B cell (primary cell): Measurements from ENCODE around the gene LRCOL1. TPM values are rescaled to one million over a fixed set of nuclear protein-coding genes. Genes with fewer than 3 reads are reported as not detected.
A peak's percentile ranks its signal among the peaks of the same experiment; 100 is the strongest.

Experiments
- ATAC-seq: fragments of 200-7000 bp; cut with Tn5 transposase; one replicate; pipeline ENCODE4 v1.10.0; 2021; ENCODE audit warnings: low read depth, mild to moderate bottlenecking, moderate number of reproducible peaks, moderate library complexity
- CTCF ChIA-PET: fragments of 350-600 bp; sonication (Branson Sonifier 250); formaldehyde crosslinking; loops from one replicate; lab custom pipeline; 2021; ENCODE audit warnings: antibody characterized with exemption, inconsistent platforms; lab: Charles Lee
- POLR2A ChIA-PET: fragments of 350-600 bp; sonication (Branson Sonifier 250); formaldehyde crosslinking; loops from one replicate; lab custom pipeline; 2021; ENCODE audit warnings: antibody characterized with exemption; lab: Charles Lee
- DNase-seq: peaks from one replicate; pipeline ENCODE4 v3.0.0; 2013
- H2AFZ ChIP-seq: 2 replicates; pipeline ENCODE4 v1.6.1; 2012; ENCODE audit warnings: mild to moderate bottlenecking, low read depth, low read length; ENCODE audit not compliant: insufficient read depth, poor library complexity, severe bottlenecking
- H3K27ac ChIP-seq, 2 donors: 1 replicate in 1 of 2; 2 replicates in 1 of 2; pipeline ENCODE4 v1.5.1; 2012 to 2013; ENCODE audit warnings: low read length in 2 of 2, mild to moderate bottlenecking in 2 of 2, moderate library complexity in 1 of 2
- H3K27me3 ChIP-seq, 4 experiments: fragments of 200-600 bp in 1 of 4; sonication (generic) in 1 of 4; replicated peaks in 1 of 4; 1 replicate in 2 of 4; 2 replicates in 2 of 4; pipeline versions ENCODE4 v1.6.1 to v1.7.0; 2013 to 2016; ENCODE audit warnings: low read length in 3 of 4, mild to moderate bottlenecking in 2 of 4, mixed read lengths in 1 of 4, moderate library complexity in 1 of 4; ENCODE audit not compliant: insufficient read depth in 4 of 4, control insufficient read depth in 3 of 4; ENCODE audit errors: control extremely low read depth in 1 of 4
- H3K36me3 ChIP-seq, 2 experiments: replicated peaks in 1 of 2; 1 replicate in 1 of 2; 2 replicates in 1 of 2; pipeline versions ENCODE4 v1.6.1 to v1.7.1; 2013; ENCODE audit warnings: low read length in 1 of 2; ENCODE audit not compliant: insufficient read depth in 2 of 2, control insufficient read depth in 1 of 2; ENCODE audit errors: control extremely low read depth in 1 of 2, extremely low read depth in 1 of 2
- H3K4me1 ChIP-seq, 2 donors: fragments of 200-600 bp in 1 of 2; sonication (generic) in 1 of 2; 1 replicate in 1 of 2; 2 replicates in 1 of 2; pipeline versions ENCODE4 v1.5.1 to v1.6.1; 2013 to 2017; ENCODE audit warnings: low read length in 2 of 2; ENCODE audit not compliant: control insufficient read depth in 2 of 2, insufficient read depth in 2 of 2
- H3K4me2 ChIP-seq: replicated peaks from 2 replicates; pipeline ENCODE3; 2012; ENCODE audit warnings: mild to moderate bottlenecking, low read depth, low read length; ENCODE audit not compliant: poor library complexity, severe bottlenecking
- H3K4me3 ChIP-seq, 5 experiments: fragments of 200-600 bp in 1 of 5; sonication (generic) in 1 of 5; 1 replicate in 3 of 5; 2 replicates in 2 of 5; pipeline versions ENCODE4 v1.5.1 to v1.7.0; 2011 to 2016; ENCODE audit warnings: low read length in 4 of 5, mild to moderate bottlenecking in 4 of 5, low read depth in 2 of 5, control low read depth in 1 of 5, moderate library complexity in 1 of 5; ENCODE audit not compliant: insufficient read depth in 1 of 5; ENCODE audit errors: control extremely low read depth in 1 of 5, extremely low read depth in 1 of 5
- H3K79me2 ChIP-seq: fragments of 200-600 bp; sonication (generic); one replicate; pipeline ENCODE4 v1.6.0; 2016; ENCODE audit warnings: low read length; ENCODE audit not compliant: control insufficient read depth, insufficient read depth
- H3K9ac ChIP-seq: fragments of 200-600 bp; sonication (generic); 2 replicates; pipeline ENCODE4 v1.6.1; 2017; ENCODE audit warnings: mild to moderate bottlenecking, low read length, moderate library complexity
- H3K9me3 ChIP-seq, 3 donors: one replicate each; pipeline versions ENCODE4 v1.6.1 to v1.7.1; 2013; ENCODE audit warnings: low read length in 2 of 3; ENCODE audit not compliant: control insufficient read depth in 2 of 3, insufficient read depth in 1 of 3; ENCODE audit errors: control extremely low read depth in 1 of 3
- H4K20me1 ChIP-seq: 2 replicates; pipeline ENCODE4 v1.6.0; 2012; ENCODE audit warnings: mild to moderate bottlenecking, low read length; ENCODE audit not compliant: insufficient read depth, control insufficient read depth, poor library complexity, severe bottlenecking
- H3K27ac Mint-ChIP-seq: one replicate; pipeline ENCODE4 v1.8.0; 2021; ENCODE audit warnings: mixed read lengths
- H3K27me3 Mint-ChIP-seq: one replicate; pipeline ENCODE4 v1.8.0; 2021; ENCODE audit warnings: mixed read lengths
- H3K4me1 Mint-ChIP-seq: one replicate; pipeline ENCODE4 v1.8.0; 2021; ENCODE audit warnings: mixed read lengths
- H3K4me3 Mint-ChIP-seq: one replicate; pipeline ENCODE4 v1.8.0; 2021; ENCODE audit warnings: mixed read lengths
- H3K9me3 Mint-ChIP-seq: one replicate; pipeline ENCODE4 v1.8.0; 2022; ENCODE audit warnings: mixed read lengths; ENCODE audit not compliant: insufficient read depth
- CTCF ChIP-seq: fragments of 200-600 bp; IDR thresholded peaks from one replicate; pipeline ENCODE4 v1.8.0; 2022; ENCODE audit warnings: antibody characterized with exemption, mild to moderate bottlenecking
- EZH2 ChIP-seq: IDR thresholded peaks from 2 replicates; pipeline ENCODE4 v1.6.1; 2012; ENCODE audit warnings: borderline replicate concordance, low read depth, mild to moderate bottlenecking, moderate library complexity, low read length; ENCODE audit not compliant: insufficient read depth, poor library complexity, severe bottlenecking
- WGBS: methylation state at CpG from one replicate; pipeline ENCODE4 v1.1.5; 2013; ENCODE audit warnings: missing lambda C conversion rate; ENCODE audit not compliant: insufficient coverage; 5-methylcytosine and 5-hydroxymethylcytosine counted together
- intact Hi-C: fragments of 100-400 bp; cut with micrococcal nuclease; formaldehyde crosslinking; loops from one replicate; pipeline ENCODE4 v1.10.0; 2022
- polyA plus RNA-seq: library from polyadenylated mRNA; depleted of rRNA; stranded (reverse); fragments of >200 nt; gene quantifications from 2 replicates; pipeline ENCODE4 v1.2.3, GENCODE V29; 2012
- total RNA-seq, 2 donors: library from RNA; stranded (reverse); fragments of 120-200 nt in 1 of 2; gene quantifications; 1 replicate in 1 of 2; 2 replicates in 1 of 2; pipeline versions ENCODE4 v1.2.3 to v1.2.4, GENCODE V29; 2013 to 2022

The LRCOL1 gene
- total and polyA plus RNA-seq, 2 donors (not counting 1 experiment from before 2014, with no cell fraction given): not detected

- H3K4me3 ChIP-seq: no peak overlapping the region
- H2AFZ ChIP-seq: no peak overlapping the region
- ChIA-PET POLR2A (interaction anchor here (0.9 kb wide), 1 partner anchor 461 kb away, joined by 3 read pairs; no protein-coding TSS in a partner anchor), CTCF (interaction anchor here (0.6 to 5.8 kb wide), 22 partner anchors 11 to 472 kb away, joined by 3 to 73 read pairs (median 4); no protein-coding TSS in a partner anchor)
- Mint-ChIP-seq H3K9me3 (no peaks in the 10 kb centered on the region), H3K4me1 (peaks cover 16% of the 10 kb centered on the region), H3K27me3 (peaks cover 41% of the 10 kb centered on the region), H3K4me3 (peak overlapping the region; percentile 16), H3K27ac (peak overlapping the region; percentile 32)
- H3K79me2 ChIP-seq: no peaks in the 10 kb centered on the region
- intact Hi-C loops: loop anchor here (1.0 kb wide), 2 partner anchors 15 to 200 kb away; no protein-coding TSS in a partner anchor
- H3K4me1 ChIP-seq: peaks cover 14 to 19% of the 10 kb centered on the region in 2 donors
- H3K27ac ChIP-seq: no peak overlapping the region
- peaks cover 6 to 39% (median 19%) of the 10 kb centered on the region in 3 donors for H3K9me3 ChIP-seq
- H3K36me3 ChIP-seq: no peaks in the 10 kb centered on the region
- DNase-seq: peak; percentile 86
- TF ChIP-seq EZH2: no peak
- peak; percentile 89 for TF ChIP-seq CTCF
- no peak overlapping the region for H3K4me2 ChIP-seq
- peak; percentile 84 for ATAC-seq
- WGBS: 29% methylated on average over 9 of the region's 18 CpGs
- no peak overlapping the region for H3K9ac ChIP-seq
- H3K27me3 ChIP-seq: peaks cover 0 to 53% (median 33%) of the 10 kb centered on the region in 4 experiments
- no peaks in the 10 kb centered on the region for H4K20me1 ChIP-seq
Observed at GRCh38 chr12:132614861-132615578, 4.6 kb upstream of the LRCOL1 start.

GRCh38 chr12:132614029-132614428, 3.6 kb upstream of the LRCOL1 start:
- Mint-ChIP-seq H3K4me1 (peaks cover 16% of the 10 kb centered on the region), H3K9me3 (no peaks in the 10 kb centered on the region), H3K27ac (no peak overlapping the region), H3K4me3 (no peak overlapping the region), H3K27me3 (peaks cover 48% of the 10 kb centered on the region)
- DNase-seq: no peak
- Histone ChIP-seq H3K27ac (no peak overlapping the region), H2AFZ (no peak overlapping the region), H3K36me3 (no peaks in the 10 kb centered on the region), H3K9ac (no peak overlapping the region), H3K4me3 (no peak overlapping the region), H3K79me2 (no peaks in the 10 kb centered on the region), H4K20me1 (no peaks in the 10 kb centered on the region), H3K4me1 (peaks cover 16 to 22% of the 10 kb centered on the region in 2 donors), H3K27me3 (peaks cover 0 to 56% (median 37%) of the 10 kb centered on the region in 4 experiments), H3K9me3 (peaks cover 6 to 39% (median 19%) of the 10 kb centered on the region in 3 donors), H3K4me2 (no peak overlapping the region)
- TF ChIP-seq CTCF: no peak
- no peak for TF ChIP-seq EZH2
- WGBS: 86% methylated on average over 5 of the region's 5 CpGs
- ATAC-seq: no peak
- intact Hi-C loops: no loop called here
- ChIA-PET CTCF (interaction anchor here (0.7 to 5.8 kb wide), 11 partner anchors 11 to 471 kb away, joined by 3 to 73 read pairs (median 4); no protein-coding TSS in a partner anchor), POLR2A (no interaction called here)
